Measurements from ENCODE around the gene MAPKAPK2.

The MAPKAPK2 gene

DNA sequence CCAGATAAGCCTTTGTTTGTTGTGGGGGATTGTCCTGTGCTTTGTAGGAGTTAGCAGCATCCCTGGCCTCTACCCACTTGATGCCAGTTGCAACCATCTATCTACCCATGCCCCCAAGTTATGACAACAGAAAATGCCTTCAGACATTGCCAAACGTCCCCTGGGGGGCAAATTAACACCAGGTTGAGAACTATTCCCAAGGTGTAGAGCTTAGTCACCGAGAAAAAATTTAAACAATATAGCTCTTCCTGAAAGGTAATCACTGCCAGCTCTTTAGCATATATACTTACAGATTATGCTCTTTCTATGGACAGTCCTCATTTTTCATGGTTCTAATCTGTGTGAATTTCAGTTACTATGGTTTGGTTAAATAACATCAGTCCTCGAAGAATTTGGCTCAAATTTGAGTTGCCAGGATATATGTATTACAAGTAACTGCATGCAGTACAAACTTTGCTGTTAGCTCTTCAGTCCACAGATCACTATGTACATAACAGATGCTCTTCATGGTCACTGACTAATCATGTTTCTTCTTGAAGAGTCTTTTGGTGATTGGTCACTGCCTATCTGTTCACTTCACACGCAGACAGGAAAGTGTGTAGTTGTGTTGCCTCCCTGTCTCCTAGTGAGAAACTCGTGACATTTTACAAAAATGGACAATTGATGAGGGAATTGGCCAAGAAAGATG is 25.2 kb downstream of the MAPKAPK2 start:
- no peaks in the 10 kb centered on the region for H3K36me3 ChIP-seq (ENCODE audit: control insufficient read depth, insufficient read depth, low read length)
- H3K27me3 ChIP-seq (ENCODE audit: control insufficient read depth, insufficient read depth, low read length) = no peaks in the 10 kb centered on the region
- H3K9ac ChIP-seq (ENCODE audit: low read length) = no peak overlapping the region
- no peaks in the 10 kb centered on the region for H3K9me3 ChIP-seq (ENCODE audit: control insufficient read depth, low read length)
- peaks cover 88% of the 10 kb centered on the region for H3K4me1 ChIP-seq (ENCODE audit: control insufficient read depth, insufficient read depth, low read length)
- H3K4me3 ChIP-seq (ENCODE audit: low read length) = no peak overlapping the region

DNA sequence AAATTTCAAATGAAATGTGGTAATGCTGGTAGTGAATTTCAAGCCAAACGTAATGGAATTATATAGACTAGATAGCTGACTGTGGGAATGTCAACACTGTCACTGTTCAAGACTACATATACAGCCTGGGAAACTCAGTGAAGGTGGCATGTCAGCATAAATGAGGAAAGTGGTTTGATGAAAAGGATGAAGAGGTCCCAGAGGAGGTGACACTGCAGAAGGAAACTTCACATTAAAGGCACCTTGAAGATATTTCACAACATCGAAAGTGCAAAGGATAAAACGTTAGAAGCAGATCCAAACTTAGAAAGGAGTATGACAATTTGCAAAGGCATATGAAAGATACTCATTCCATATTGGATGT is 25.7 kb downstream of the MAPKAPK2 start:
- peaks cover 88% of the 10 kb centered on the region for H3K4me1 ChIP-seq (ENCODE audit: control insufficient read depth, insufficient read depth, low read length)
- H3K9me3 ChIP-seq (ENCODE audit: control insufficient read depth, low read length) = no peaks in the 10 kb centered on the region
- no peak overlapping the region for H3K4me3 ChIP-seq (ENCODE audit: low read length)
- H3K9ac ChIP-seq (ENCODE audit: low read length) = no peak overlapping the region
- no peaks in the 10 kb centered on the region for H3K27me3 ChIP-seq (ENCODE audit: control insufficient read depth, insufficient read depth, low read length)
- H3K36me3 ChIP-seq (ENCODE audit: control insufficient read depth, insufficient read depth, low read length) = no peaks in the 10 kb centered on the region

DNA sequence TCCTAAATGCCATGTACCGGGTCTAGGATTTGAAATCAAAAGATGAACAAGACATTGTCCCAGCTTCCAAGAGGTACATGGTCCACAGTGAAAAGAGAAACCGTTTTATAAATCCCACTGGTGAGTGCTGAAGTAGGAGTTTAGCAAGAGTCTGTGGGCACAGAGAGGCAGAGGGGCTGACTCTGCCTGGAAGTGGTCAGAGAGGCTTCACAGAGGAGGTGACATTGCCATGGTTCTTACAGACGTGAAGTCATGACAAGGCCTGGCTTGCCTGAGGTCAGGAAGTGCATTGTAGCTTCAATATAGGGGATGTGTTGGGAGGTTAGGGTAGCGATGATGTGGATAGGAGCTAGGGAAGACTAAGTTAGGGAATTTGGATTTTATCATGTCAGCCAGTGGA is 28.4 kb downstream of the MAPKAPK2 start:
- Histone ChIP-seq H3K4me3 (ENCODE audit: low read length) (no peak overlapping the region), H3K9me3 (ENCODE audit: control insufficient read depth, low read length) (no peaks in the 10 kb centered on the region), H3K9ac (ENCODE audit: low read length) (peak overlapping the region; percentile 11), H3K27me3 (ENCODE audit: control insufficient read depth, insufficient read depth, low read length) (no peaks in the 10 kb centered on the region), H3K4me1 (ENCODE audit: control insufficient read depth, insufficient read depth, low read length) (peaks cover 81% of the 10 kb centered on the region), H3K36me3 (ENCODE audit: control insufficient read depth, insufficient read depth, low read length) (no peaks in the 10 kb centered on the region)

DNA sequence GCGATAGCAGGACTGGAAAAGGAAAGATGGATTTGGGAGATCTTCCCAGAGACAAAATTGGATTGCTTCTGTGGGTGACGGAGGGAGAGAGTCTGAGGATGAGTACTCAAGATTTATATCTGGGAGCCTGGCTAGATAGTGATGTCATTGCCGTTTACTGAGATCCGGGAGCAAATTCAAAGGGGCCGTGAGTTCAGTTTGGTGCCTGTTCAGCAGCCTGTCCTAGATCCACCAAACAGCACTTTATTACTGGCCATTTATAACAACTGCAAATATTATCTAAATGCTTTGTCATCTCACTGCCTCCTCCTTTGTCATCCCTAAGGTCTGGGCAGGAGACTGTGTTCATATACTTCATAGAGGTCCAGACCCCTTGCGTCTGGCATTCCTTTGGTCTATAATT is 29.2 kb downstream of the MAPKAPK2 start:
- no peaks in the 10 kb centered on the region for H3K27me3 ChIP-seq (ENCODE audit: control insufficient read depth, insufficient read depth, low read length)
- no peaks in the 10 kb centered on the region for H3K36me3 ChIP-seq (ENCODE audit: control insufficient read depth, insufficient read depth, low read length)
- H3K4me3 ChIP-seq (ENCODE audit: low read length) = no peak overlapping the region
- H3K4me1 ChIP-seq (ENCODE audit: control insufficient read depth, insufficient read depth, low read length) = peaks cover 75% of the 10 kb centered on the region
- no peaks in the 10 kb centered on the region for H3K9me3 ChIP-seq (ENCODE audit: control insufficient read depth, low read length)
- H3K9ac ChIP-seq (ENCODE audit: low read length) = no peak overlapping the region

DNA sequence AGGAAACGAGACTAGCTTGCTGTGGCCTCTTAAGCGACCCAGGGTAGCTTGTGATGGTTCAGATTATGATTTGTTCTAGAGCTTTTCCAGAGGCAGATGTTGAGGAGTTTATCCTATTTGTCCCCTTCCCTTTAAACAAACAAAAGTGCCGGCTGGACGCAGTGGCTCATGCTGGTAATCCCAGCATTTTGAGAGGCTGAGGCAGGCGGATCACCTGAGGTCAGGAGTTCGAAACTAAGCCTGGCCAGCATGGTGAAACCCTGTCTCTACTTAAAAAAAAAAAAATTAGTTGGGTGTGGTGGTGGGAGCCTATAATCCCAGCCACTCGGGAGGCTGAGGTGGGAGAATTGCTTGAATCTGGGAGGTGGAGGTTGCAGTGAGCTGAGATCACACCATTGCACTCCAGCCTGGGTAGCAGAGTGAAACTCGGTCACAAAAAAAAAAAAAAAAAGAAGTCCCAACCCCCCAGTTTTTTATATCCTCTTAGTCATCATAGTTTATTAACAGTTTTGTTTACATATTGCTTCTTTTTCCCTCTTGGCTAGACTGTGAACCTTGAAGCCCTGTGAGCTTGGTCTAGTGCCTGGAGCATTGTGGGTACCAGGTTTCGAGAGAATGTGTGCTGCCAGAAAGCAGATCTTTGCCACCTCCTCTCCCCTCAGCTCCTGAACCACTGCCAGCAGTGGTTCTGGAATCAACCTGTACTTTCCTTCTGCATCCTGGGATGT is 29.8 kb downstream of the MAPKAPK2 start:
- H3K4me3 ChIP-seq (ENCODE audit: low read length) = no peak overlapping the region
- H3K4me1 ChIP-seq (ENCODE audit: control insufficient read depth, insufficient read depth, low read length) = peaks cover 69% of the 10 kb centered on the region
- no peak overlapping the region for H3K9ac ChIP-seq (ENCODE audit: low read length)

DNA sequence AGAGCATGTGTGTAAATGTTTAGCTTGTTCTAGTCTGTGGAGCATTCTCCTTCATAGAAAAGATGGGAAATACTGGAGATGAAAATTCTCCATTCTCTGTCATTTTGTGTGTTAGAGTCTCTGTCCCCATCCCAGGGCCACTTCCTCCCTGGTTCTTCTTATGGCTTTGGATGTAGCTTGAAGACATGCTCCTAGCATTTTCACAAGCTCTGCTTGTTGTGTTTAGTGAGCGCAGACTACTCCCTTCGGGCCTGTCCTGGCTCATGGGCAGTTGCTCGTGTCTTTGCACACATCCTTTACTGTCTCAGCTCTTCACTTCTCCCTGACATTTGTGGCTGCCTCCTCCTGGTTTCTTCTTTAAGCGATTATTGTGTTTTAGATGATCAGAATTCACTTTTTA is 30.4 kb downstream of the MAPKAPK2 start:
- Histone ChIP-seq H3K9ac (ENCODE audit: low read length) (no peak overlapping the region), H3K27me3 (ENCODE audit: control insufficient read depth, insufficient read depth, low read length) (no peaks in the 10 kb centered on the region), H3K4me1 (ENCODE audit: control insufficient read depth, insufficient read depth, low read length) (peaks cover 62% of the 10 kb centered on the region), H3K36me3 (ENCODE audit: control insufficient read depth, insufficient read depth, low read length) (no peaks in the 10 kb centered on the region), H3K4me3 (ENCODE audit: low read length) (no peak overlapping the region), H3K9me3 (ENCODE audit: control insufficient read depth, low read length) (no peaks in the 10 kb centered on the region)

More for the DNA sequence above, 29.8 kb downstream of the MAPKAPK2 start:
- Histone ChIP-seq H3K9me3 (ENCODE audit: control insufficient read depth, low read length) (no peaks in the 10 kb centered on the region), H3K27me3 (ENCODE audit: control insufficient read depth, insufficient read depth, low read length) (no peaks in the 10 kb centered on the region), H3K36me3 (ENCODE audit: control insufficient read depth, insufficient read depth, low read length) (no peaks in the 10 kb centered on the region)

DNA sequence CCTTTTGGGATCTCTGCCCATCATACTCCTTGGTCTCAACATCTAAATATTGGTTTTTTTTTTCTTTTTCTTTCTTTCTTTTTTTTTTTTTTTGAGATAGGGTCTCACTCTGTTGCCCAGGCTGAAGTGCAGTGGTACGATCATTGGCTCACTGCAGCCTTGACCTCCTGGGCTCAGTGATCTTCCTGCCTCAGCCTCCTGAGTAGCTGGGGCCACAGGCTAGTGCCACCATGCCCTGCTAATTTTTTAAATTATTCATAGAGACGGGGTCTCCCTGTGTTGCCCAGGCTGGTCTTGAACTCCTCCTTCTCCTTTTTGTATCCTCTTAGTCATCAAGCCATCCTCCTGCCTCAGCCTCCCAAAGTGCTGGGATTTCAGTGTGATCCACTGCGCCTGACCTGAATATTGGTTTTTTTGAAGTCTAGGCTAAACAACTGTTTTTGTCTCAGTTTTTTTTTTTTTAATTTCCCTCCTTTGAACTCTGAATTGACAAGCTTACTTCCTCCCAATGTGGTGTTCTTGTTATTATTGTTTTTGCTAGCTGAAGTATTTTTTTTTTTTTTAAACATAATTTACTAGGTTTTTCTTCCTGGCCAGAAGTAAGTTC is 30.9 kb downstream of the MAPKAPK2 start:
- Histone ChIP-seq H3K9ac (ENCODE audit: low read length) (no peak overlapping the region), H3K9me3 (ENCODE audit: control insufficient read depth, low read length) (no peaks in the 10 kb centered on the region), H3K4me3 (ENCODE audit: low read length) (no peak overlapping the region), H3K27me3 (ENCODE audit: control insufficient read depth, insufficient read depth, low read length) (no peaks in the 10 kb centered on the region), H3K36me3 (ENCODE audit: control insufficient read depth, insufficient read depth, low read length) (no peaks in the 10 kb centered on the region), H3K4me1 (ENCODE audit: control insufficient read depth, insufficient read depth, low read length) (peaks cover 60% of the 10 kb centered on the region)

DNA sequence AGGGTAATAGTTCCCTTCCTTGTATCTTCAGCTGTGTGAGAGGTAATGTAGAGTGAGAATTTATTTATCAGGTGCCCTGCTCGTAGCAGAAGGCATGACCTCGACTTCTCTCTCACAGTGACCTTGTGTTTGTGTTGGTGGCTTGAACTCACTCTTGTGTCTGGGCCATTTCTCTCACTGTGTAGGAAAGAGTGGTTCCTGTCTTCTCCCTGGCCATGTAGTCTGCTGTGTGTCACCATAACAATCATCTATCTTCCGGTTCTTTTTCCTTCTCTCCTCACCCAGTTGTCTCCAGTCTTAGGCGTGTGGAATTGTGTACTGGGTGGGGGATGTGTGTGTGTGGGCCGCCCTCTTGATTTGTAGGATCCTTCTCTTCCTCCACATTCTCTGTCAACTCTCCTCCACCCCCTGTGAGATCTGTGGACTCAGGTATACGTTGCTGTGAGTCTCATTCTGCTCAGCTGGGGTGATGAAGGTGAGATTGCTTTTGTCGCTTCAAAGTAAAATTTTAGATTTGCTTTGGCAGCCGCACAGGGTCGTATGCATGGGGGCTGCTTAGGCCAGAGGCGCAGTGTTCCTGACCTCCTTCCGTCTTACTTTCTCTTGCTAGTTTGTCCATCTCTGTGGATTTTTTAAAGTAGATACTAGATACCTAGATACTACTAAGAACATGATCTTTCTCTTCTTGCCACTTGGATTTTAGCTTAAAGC is 31.6 kb downstream of the MAPKAPK2 start:
- H3K4me1 ChIP-seq (ENCODE audit: control insufficient read depth, insufficient read depth, low read length) = peaks cover 59% of the 10 kb centered on the region
- no peaks in the 10 kb centered on the region for H3K9me3 ChIP-seq (ENCODE audit: control insufficient read depth, low read length)
- no peaks in the 10 kb centered on the region for H3K27me3 ChIP-seq (ENCODE audit: control insufficient read depth, insufficient read depth, low read length)
- H3K36me3 ChIP-seq (ENCODE audit: control insufficient read depth, insufficient read depth, low read length) = no peaks in the 10 kb centered on the region
- no peak overlapping the region for H3K4me3 ChIP-seq (ENCODE audit: low read length)
- no peak overlapping the region for H3K9ac ChIP-seq (ENCODE audit: low read length)

DNA sequence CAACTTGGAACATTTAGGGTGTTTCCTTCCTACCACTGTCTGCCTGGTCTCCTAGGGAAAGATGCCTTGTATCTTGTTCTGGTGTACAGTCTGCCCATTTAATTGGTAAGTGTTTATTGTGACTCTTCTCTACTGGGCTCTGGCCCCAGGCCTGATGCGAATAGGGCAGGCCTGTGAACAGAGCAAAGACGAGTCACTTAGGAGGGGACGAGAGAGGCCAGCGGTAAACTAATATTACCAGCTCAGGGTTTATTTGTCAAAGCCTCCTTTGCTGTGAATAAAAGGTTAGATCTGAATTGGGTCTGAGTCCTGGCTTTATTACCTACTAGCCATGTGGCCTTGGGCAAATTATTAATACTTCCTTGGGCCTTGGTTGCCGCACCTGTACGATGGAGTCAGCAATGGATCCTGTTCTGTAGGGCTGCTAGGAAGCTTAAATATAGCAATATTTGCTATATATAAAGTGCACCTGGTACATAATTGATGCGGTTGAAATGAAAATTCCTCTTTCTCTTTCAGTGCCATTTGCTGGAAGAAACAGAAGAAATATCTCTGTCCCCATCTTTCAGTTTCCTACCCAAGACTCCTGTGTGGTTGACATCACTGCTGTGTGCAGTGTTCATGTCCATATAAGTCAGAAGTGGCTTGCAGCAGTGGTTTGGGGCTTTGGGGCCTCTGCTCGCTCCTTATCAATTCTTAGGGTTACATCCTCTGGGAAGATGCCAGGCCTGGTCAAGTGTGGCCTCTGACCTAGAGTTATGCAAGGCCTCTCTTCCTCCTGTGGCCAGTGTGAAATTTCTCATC is 32.4 kb downstream of the MAPKAPK2 start:
- no peaks in the 10 kb centered on the region for H3K9me3 ChIP-seq (ENCODE audit: control insufficient read depth, low read length)
- no peak overlapping the region for H3K9ac ChIP-seq (ENCODE audit: low read length)
- no peaks in the 10 kb centered on the region for H3K36me3 ChIP-seq (ENCODE audit: control insufficient read depth, insufficient read depth, low read length)
- H3K27me3 ChIP-seq (ENCODE audit: control insufficient read depth, insufficient read depth, low read length) = no peaks in the 10 kb centered on the region
- H3K4me3 ChIP-seq (ENCODE audit: low read length) = no peak overlapping the region
- H3K4me1 ChIP-seq (ENCODE audit: control insufficient read depth, insufficient read depth, low read length) = peaks cover 54% of the 10 kb centered on the region

DNA sequence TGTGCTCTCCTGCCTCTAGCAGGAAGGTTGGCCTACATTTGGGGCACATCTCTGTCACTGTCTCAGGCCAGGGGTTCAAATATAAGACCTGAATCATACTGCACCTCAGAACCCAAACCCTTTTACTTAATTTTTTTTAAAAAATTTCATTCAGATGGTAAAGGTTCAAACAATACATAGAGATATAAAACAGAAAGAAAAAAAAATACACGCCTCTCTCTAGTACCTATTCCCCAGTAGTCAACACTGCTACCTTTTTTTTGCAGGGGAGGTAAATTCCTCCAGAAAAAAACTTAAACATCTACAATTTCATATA is 32.9 kb downstream of the MAPKAPK2 start:
- Histone ChIP-seq H3K9me3 (ENCODE audit: control insufficient read depth, low read length) (no peaks in the 10 kb centered on the region), H3K36me3 (ENCODE audit: control insufficient read depth, insufficient read depth, low read length) (no peaks in the 10 kb centered on the region), H3K4me3 (ENCODE audit: low read length) (no peak overlapping the region), H3K4me1 (ENCODE audit: control insufficient read depth, insufficient read depth, low read length) (peaks cover 48% of the 10 kb centered on the region), H3K27me3 (ENCODE audit: control insufficient read depth, insufficient read depth, low read length) (no peaks in the 10 kb centered on the region), H3K9ac (ENCODE audit: low read length) (no peak overlapping the region)

DNA sequence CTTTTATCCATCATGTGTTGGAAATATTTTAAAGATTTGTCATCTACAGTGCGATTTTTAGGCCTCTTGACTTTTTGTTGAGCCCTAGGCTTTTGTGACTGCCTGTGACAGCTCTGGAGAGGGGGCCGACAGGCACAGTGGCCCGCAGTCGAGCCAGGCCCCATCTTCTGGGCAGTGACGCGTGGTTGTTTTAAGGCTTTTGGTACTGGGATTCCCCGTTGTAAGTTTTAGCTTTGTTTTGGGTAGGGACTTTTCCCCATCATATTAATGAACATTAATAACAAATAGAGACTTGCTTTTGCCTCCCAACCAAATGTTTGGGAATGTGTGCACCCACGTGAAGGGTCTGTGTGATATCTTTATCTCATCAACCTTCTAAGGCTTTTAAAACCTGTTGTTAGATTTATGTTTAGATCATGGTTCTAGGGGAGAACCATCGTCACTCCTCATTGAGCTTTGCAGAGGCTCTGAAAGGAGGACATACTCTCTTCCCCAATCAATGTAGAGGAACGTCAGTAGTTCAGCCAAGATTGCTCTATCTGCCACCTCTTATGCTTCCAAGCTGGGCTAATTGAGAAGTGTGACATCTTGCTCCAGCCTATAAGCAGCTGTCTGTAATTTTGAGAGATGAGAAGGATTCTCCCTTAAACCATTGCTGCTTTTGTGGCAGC is 34.6 kb downstream of the MAPKAPK2 start:
- no peak overlapping the region for H3K9ac ChIP-seq (ENCODE audit: low read length)
- H3K4me1 ChIP-seq (ENCODE audit: control insufficient read depth, insufficient read depth, low read length) = peaks cover 43% of the 10 kb centered on the region
- H3K4me3 ChIP-seq (ENCODE audit: low read length) = no peak overlapping the region

More for the DNA sequence above, 34.6 kb downstream of the MAPKAPK2 start:
- H3K9me3 ChIP-seq (ENCODE audit: control insufficient read depth, low read length) = no peaks in the 10 kb centered on the region
- no peaks in the 10 kb centered on the region for H3K36me3 ChIP-seq (ENCODE audit: control insufficient read depth, insufficient read depth, low read length)
- no peaks in the 10 kb centered on the region for H3K27me3 ChIP-seq (ENCODE audit: control insufficient read depth, insufficient read depth, low read length)
